Colon (tissue), 2 donors: ENCODE measurements around the gene WDR20.

Source experiments
- FAIRE-seq: peaks from 2 replicates; lab custom pipeline; 2012; peaks lifted over from hg19 to GRCh38; lab: Jason Lieb, UNC
- donor health status: control.
- donor health status: control.

WDR20 gene

DNA sequence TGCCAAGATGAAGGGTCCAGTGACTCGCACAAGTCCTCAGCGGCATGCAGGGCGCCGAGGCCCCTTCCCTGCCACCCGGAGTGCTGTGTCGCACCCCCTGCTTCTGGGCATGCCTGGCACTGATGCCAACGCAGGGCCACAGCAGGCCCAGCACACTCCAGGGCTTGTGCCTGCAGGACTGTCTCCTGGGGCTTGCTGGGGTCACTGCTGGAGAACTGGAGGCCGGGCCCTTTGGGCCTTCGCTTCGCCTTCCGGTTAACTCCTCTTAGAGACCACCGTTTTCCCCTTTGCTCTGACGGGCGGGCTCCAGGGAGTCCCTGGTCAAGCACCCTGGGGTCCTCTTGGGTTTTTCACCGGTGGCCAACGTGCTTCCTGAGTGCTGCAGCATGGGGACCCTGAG is 79.6 kb downstream of the WDR20 start:
- no peak for FAIRE-seq

DNA sequence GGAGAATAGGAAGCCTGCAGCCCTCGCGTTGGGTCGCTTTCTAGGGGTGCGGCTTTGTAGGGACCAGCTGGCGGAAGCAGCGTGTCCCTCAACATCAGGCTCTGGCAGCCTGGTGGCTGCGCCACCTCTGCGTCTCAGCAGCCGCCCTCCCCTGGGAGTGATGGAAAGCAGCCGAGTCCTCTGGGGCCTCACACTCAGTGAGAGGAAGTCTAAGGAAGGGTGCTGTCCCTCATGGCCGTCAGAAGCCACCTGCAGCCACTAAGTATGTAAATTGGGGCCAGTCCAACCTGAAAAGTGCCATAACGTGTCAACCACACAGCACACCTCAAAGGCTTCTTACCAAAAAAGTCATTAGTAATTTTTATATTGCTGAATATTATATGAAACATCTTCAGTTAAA is 80.3 kb downstream of the WDR20 start:
- FAIRE-seq, result no peak

DNA sequence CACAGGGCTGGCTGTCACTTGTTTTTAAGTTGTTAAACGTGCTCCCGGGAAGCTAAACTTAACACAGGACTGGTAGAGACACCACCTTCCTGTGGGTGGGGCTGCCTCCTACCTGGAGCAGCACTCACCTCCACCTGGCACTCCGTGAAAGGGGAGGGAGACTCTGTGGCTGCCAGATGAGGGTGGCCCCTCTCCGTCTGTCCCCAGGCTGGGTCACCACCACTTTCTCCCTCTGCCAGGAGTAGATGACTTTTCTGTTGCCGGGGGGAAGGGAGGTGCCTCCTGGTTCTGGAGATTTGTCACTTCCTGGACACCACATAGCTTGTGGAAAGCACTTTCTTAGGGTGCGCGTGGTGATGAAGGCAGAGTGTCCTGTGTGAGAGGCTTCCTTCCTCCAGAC is 81.3 kb downstream of the WDR20 start:
- no peak for FAIRE-seq

GRCh38 chr14:102222009-102222575 is 82.4 kb downstream of the WDR20 start:
- FAIRE-seq, result no peak

- no peak for FAIRE-seq
Measured at GRCh38 chr14:102222751-102223150, 83.1 kb downstream of the WDR20 start.

GRCh38 chr14:102223682-102224081 is 84.0 kb downstream of the WDR20 start:
- no peak for FAIRE-seq

DNA sequence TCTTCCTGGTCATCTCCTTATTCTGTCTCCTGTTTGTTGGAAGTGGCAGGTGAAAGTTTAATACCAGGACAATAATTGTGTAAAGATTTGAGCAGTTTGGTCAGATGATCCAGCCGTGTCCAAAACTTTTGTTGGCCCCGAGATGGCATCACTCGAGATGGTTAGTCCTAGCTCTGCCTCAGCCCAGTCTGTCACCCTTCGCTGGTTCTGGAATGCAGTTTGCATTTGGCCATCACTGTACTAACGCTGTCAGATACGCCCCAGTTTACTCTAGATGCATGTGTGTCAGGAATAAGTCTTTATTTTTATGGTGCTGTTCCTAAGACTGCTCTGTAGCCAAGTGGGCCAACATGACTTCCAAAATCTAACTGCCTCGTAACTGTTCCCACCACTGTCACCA is 85.7 kb downstream of the WDR20 start:
- no peak for FAIRE-seq

- FAIRE-seq, result no peak
Measured at GRCh38 chr14:102225936-102226335, 86.2 kb downstream of the WDR20 start.

- no peak for FAIRE-seq
Measured at GRCh38 chr14:102226356-102227125, 86.8 kb downstream of the WDR20 start.

DNA sequence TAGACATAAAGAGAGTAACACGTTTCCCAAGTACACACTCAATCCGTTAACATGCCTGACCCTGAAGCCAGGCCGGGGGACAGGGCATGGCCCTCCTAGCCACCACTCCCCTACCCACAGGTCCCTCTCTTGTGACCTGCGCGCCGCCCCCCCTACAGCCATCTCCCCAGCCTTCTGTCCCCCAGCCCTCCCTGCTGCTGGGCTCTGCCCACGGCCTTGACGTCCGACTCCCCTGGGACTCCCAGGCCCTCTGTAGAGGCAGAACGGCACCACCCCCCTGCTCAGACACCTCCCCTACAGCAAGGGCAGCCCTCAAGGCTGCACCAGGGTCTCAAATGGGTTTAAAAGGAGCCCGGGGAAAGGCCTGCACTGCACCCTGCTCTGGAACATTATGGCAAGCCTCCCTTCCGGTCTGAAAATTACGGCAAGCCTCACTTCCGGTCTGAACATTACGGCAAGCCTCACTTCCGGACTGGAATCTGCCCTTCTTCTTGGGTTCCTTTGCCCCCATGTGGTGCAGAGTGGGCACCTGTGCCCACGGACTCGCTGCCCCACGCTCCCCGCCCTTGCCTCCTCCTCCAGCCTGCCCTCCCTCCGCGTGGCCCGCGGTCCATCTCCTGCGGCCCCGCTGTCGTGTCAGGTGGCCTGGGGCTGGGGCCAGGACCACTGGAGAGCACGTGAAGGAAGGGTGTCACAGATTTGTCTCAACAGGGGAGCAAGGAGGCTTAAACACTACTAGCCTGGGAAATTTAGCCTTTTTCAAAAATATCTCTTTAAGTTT is 87.7 kb downstream of the WDR20 start:
- FAIRE-seq, result no peak

DNA sequence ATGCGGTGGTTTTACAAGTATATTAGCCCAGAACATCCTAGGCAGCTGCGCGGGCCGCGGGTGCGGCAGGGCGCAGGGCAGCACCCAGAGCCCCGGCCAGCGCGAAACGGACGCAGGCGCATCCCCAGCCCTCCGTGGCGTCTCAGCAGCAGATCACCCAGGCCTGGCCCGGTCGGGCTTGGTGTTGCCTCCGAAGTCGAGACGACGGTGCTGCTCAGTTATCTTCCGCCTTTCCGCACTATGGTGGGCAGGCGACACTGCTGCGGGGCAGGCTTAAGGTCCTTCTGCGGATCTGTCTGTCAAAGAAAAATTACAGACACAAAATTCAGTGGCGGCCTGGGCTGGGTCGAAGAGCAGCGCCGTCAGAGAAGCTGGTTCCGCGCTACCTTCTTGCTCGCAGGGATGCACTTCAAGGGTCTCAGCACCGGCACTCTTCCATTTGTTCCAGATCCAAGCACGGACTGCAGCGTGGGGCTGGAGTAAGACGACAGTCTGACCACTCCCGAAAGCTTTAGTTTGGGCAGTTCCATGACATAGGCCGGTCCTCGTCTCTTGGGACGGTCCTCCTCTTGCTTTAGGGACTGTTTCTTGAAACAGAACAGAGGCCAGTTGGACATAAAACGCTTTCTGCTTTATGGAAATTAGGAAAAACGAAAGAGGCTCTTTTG is 89.5 kb downstream of the WDR20 start:
- FAIRE-seq, result no peak

DNA sequence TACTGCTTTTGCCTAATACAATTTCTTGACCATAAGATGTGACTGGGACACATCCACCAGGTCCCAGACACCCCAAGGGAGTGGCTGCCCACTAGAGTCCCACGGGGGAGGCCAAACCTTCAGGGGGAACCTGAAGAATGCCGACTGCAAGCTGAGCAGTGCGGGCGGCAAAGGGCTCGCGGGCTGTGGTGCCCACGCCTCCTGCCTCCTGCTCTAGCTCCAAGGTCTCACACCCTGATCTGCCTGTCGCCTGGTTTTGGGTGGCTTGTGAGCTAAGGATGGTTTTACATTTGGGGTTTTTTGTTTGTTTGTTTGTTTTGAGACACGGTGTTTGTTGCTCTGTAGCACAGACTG is 90.0 kb downstream of the WDR20 start:
- no peak for FAIRE-seq

DNA sequence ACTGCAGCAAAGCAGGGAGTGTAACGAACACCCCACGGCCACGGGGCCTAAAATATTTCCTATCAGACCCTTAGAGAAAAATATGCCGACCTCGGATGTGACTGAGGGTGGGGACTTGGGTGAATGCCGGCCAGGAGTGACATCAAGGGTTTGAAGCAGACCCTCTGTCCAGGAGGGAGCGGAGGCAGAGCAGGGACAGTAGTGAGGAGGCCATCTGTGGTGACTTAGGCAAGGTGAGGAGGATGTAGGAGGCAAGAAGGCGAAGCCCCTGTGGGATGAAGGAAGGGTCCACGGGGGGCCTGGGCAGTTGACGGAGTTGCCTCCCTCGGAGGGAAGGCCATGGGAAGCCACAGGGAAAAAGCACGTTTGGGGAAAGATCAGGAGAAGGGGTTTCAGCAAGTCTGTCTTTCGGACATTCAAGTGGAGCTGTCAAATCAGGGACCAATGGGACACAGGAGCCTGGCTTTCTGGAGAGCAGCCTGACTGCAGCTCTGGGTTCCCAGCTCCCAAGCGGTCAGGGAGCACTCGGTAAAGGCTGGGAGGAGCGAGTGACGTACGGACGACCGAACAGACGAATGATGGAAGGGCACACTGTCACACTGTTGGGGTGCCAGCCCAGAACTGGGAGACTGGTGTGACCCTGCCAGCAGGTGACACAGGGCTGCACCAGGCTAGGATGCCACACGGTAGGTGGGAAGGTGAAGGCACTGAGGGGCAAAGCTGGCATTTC is 90.9 kb downstream of the WDR20 start:
- no peak for FAIRE-seq

GRCh38 chr14:102231476-102232347 is 92.0 kb downstream of the WDR20 start:
- FAIRE-seq, result no peak

- FAIRE-seq, result no peak
Measured at GRCh38 chr14:102232348-102232625, 92.6 kb downstream of the WDR20 start.

GRCh38 chr14:102233081-102233480 is 93.4 kb downstream of the WDR20 start:
- FAIRE-seq, result no peak

GRCh38 chr14:102234331-102235264 is 94.9 kb downstream of the WDR20 start:
- FAIRE-seq, result no peak

- no peak for FAIRE-seq
Measured at GRCh38 chr14:102235275-102235897, 95.7 kb downstream of the WDR20 start.

DNA sequence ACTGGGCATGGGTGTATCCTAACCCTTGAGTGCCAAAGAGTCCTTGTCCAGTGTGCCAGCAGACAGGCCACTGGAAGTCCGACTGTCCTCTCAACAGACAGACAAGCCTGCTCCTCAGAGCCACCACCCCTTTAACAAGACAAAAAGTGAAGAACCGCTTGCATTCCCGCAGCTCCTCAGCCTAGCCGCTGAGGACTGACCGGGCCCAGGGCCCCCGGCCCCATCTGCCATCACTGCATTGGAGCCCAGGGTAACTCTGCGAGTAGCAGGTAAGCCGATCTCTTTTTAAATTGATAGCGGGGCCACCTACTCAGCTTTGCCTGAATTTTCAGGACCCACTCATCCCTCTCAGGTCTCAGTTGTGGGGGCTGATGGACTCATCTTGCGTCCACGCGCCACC is 96.3 kb downstream of the WDR20 start:
- FAIRE-seq, result no peak

GRCh38 chr14:102238131-102238530 is 98.4 kb downstream of the WDR20 start:
- FAIRE-seq, result no peak
